Measurements from ENCODE around the gene PAX5.

DNA sequence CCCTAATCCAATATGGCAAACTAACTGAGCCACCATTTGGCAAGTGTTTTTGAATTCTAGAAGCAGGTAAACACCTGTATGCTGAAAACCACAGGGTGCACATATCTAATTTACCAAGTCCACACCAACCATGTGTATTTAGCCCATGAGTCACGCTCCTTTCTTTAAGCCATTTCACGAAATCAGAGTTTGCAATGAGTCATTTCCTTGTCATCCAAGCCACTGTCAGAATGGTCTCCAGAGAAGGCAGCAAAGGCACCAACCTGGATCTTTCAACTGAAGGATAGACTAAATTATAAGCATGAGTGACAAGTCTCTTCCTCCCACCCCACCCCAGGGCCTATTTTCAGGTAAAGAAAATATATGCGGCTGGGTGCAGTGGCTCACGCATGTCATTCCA is 110.0 kb downstream of the PAX5 start:
- TF ChIP-seq, protein P1, sequence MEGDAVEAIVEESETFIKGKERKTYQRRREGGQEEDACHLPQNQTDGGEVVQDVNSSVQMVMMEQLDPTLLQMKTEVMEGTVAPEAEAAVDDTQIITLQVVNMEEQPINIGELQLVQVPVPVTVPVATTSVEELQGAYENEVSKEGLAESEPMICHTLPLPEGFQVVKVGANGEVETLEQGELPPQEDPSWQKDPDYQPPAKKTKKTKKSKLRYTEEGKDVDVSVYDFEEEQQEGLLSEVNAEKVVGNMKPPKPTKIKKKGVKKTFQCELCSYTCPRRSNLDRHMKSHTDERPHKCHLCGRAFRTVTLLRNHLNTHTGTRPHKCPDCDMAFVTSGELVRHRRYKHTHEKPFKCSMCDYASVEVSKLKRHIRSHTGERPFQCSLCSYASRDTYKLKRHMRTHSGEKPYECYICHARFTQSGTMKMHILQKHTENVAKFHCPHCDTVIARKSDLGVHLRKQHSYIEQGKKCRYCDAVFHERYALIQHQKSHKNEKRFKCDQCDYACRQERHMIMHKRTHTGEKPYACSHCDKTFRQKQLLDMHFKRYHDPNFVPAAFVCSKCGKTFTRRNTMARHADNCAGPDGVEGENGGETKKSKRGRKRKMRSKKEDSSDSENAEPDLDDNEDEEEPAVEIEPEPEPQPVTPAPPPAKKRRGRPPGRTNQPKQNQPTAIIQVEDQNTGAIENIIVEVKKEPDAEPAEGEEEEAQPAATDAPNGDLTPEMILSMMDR (IDR thresholded peaks at IDR 0.05): no peak
- TF ChIP-seq POLR2A (IDR thresholded peaks at IDR 0.05): no peak
